Upper lobe of left lung (tissue), 4 donors: ENCODE measurements around the gene KAT2B.

Source experiments
- EP300 ChIP-seq, 4 donors: sonication (generic); formaldehyde crosslinking; IDR thresholded peaks; one replicate each; pipeline ENCODE4 v1.5.1; 2017; ENCODE audit warnings: antibody characterized with exemption in 4 of 4, control low read depth in 2 of 4
- POLR2AphosphoS5 ChIP-seq, 2 donors: sonication (generic); formaldehyde crosslinking; IDR thresholded peaks; one replicate each; pipeline ENCODE4 v1.5.1; 2017; ENCODE audit warnings: antibody characterized with exemption in 2 of 2
- TF ChIP-seq, protein P1 (sequence below), 6 experiments: fragments of 450-650 bp in 4 of 6; fragments of 200-600 bp in 2 of 6; sonication (generic) in 2 of 6; IDR thresholded peaks; one replicate each; pipeline ENCODE4 v1.5.1; 2016 to 2019; ENCODE audit warnings: antibody characterized with exemption in 6 of 6

DNA sequence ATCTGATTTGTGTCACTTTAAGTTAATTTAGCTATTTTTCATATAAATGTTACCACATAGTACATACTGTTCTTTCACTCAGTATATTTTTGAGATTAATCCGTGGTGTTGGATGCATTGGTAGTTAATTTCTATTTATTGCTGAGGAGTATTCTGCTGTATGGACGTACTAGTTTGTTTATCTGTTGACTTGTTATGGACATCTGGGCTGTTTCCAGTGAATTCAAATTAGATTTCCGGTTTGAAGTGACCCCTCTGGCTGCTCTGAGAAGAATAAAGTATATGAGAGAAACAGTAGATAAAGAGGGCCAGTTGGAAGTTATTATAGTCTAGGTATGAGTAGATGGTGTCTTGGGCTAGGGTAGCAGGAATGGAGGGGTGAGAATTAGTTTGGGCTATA lies 15.6 kb downstream of the KAT2B start:
- TF ChIP-seq, protein P1, sequence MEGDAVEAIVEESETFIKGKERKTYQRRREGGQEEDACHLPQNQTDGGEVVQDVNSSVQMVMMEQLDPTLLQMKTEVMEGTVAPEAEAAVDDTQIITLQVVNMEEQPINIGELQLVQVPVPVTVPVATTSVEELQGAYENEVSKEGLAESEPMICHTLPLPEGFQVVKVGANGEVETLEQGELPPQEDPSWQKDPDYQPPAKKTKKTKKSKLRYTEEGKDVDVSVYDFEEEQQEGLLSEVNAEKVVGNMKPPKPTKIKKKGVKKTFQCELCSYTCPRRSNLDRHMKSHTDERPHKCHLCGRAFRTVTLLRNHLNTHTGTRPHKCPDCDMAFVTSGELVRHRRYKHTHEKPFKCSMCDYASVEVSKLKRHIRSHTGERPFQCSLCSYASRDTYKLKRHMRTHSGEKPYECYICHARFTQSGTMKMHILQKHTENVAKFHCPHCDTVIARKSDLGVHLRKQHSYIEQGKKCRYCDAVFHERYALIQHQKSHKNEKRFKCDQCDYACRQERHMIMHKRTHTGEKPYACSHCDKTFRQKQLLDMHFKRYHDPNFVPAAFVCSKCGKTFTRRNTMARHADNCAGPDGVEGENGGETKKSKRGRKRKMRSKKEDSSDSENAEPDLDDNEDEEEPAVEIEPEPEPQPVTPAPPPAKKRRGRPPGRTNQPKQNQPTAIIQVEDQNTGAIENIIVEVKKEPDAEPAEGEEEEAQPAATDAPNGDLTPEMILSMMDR (IDR thresholded peaks at IDR 0.05), result no peak
- no peak for TF ChIP-seq EP300 (IDR thresholded peaks at IDR 0.05)
- no peak for TF ChIP-seq POLR2AphosphoS5 (IDR thresholded peaks at IDR 0.05)
